ENCODE results near the gene CREBZF.
"Not testable (repeated sequence)": the region's sequence is repeated elsewhere in the genome, so short reads cannot be mapped to it uniquely, and the experiment has no call there.

The CREBZF gene

GRCh38 chr11:85670949-85671663, 6.2 kb upstream of the CREBZF start:
- DNase-seq (ENCODE audit: low read depth): not testable (repeated sequence)

- no peak for DNase-seq (ENCODE audit: low read depth)
Measured at GRCh38 chr11:85668157-85668556, 3.2 kb upstream of the CREBZF start.

- no peak for DNase-seq (ENCODE audit: low read depth)
Measured at GRCh38 chr11:85666687-85667086, 1.8 kb upstream of the CREBZF start.

- DNase-seq (ENCODE audit: low read depth): no peak
Measured at GRCh38 chr11:85665733-85666132, 804 bp upstream of the CREBZF start.

- DNase-seq (ENCODE audit: low read depth): peak; percentile 79
Measured at GRCh38 chr11:85663753-85664614, 945 bp downstream of the CREBZF start.

- DNase-seq (ENCODE audit: low read depth): no peak
Measured at GRCh38 chr11:85663080-85663752, 1.7 kb downstream of the CREBZF start.

GRCh38 chr11:85661972-85662664, 2.8 kb downstream of the CREBZF start:
- DNase-seq (ENCODE audit: low read depth): no peak

- DNase-seq (ENCODE audit: low read depth): no peak
Measured at GRCh38 chr11:85658180-85658579, 6.7 kb downstream of the CREBZF start.

GRCh38 chr11:85656777-85657176, 8.2 kb downstream of the CREBZF start:
- no peak for DNase-seq (ENCODE audit: low read depth)

GRCh38 chr11:85654343-85654742, 10.6 kb downstream of the CREBZF start:
- DNase-seq (ENCODE audit: low read depth): not testable (repeated sequence)

GRCh38 chr11:85652786-85653447, 12.0 kb downstream of the CREBZF start:
- DNase-seq (ENCODE audit: low read depth): no peak

GRCh38 chr11:85651118-85651517, 13.8 kb downstream of the CREBZF start:
- no peak for DNase-seq (ENCODE audit: low read depth)

GRCh38 chr11:85647604-85648299, 17.2 kb downstream of the CREBZF start, which contains the start of gene TMEM126A:
Gene TMEM126A, plus strand, starts transcription at chr11:85647967. Its CDS starts 2,289 bp downstream, at chr11:85650256.
- DNase-seq (ENCODE audit: low read depth): peak; percentile 87

GRCh38 chr11:85647078-85647477, 17.9 kb downstream of the CREBZF start:
- no peak for DNase-seq (ENCODE audit: low read depth)

- no peak for DNase-seq (ENCODE audit: low read depth)
Measured at GRCh38 chr11:85643191-85643614, 21.7 kb downstream of the CREBZF start.

- no peak for DNase-seq (ENCODE audit: low read depth)
Measured at GRCh38 chr11:85634747-85635146, 30.2 kb downstream of the CREBZF start.

GRCh38 chr11:85628771-85629341, 36.1 kb downstream of the CREBZF start:
- no peak for DNase-seq (ENCODE audit: low read depth)

GRCh38 chr11:85627998-85628770, 36.7 kb downstream of the CREBZF start, which contains the start of gene TMEM126B:
Gene TMEM126B, plus strand, starts transcription at chr11:85628593. Its CDS starts 15 bp downstream, at chr11:85628608.
- peak; percentile 95 for DNase-seq (ENCODE audit: low read depth)

- no peak for DNase-seq (ENCODE audit: low read depth)
Measured at GRCh38 chr11:85627332-85627997, 37.5 kb downstream of the CREBZF start, which contains the start of gene DLG2. Gene DLG2, minus strand, starts transcription at chr11:85627344.
